ENCODE results near the gene TNFSF11. TPM values are rescaled to one million over a fixed set of nuclear protein-coding genes. Genes with fewer than 3 reads are reported as not detected.
"Not testable (repeated sequence)": the region's sequence is repeated elsewhere in the genome, so short reads cannot be mapped to it uniquely, and the experiment has no call there.

Gene TNFSF11
- total and polyA plus RNA-seq, 4 donors: 0.16 TPM; not detected in 3

GRCh38 chr13:42553098-42554046, 20.6 kb upstream of the TNFSF11 start:
- no peaks in the 10 kb centered on the region for H3K36me3 ChIP-seq (ENCODE audit: control insufficient read depth in 1 of 2, insufficient read depth in 2 of 2, low read length in 1 of 2)
- 36 to 39% methylated on average over 3 of the region's 3 CpGs for WGBS, 2 donors
- no peak for ATAC-seq (ENCODE audit: low FRiP score)
- intact Hi-C loops (cut with DNase I): no loop called here
- H3K4me3 ChIP-seq (ENCODE audit: low read length in 2 of 2): no peak overlapping the region
- no peaks in the 10 kb centered on the region for H3K4me1 ChIP-seq (ENCODE audit: control insufficient read depth in 1 of 2, insufficient read depth in 2 of 2, low read length in 2 of 2)
- H3K9me3 ChIP-seq (ENCODE audit: control insufficient read depth, low read length): no peaks in the 10 kb centered on the region
- no peak overlapping the region for H3K27ac ChIP-seq (ENCODE audit: low read depth in 1 of 2, low read length in 2 of 2)
- no peaks in the 10 kb centered on the region for H3K27me3 ChIP-seq (ENCODE audit: control insufficient read depth in 1 of 2, insufficient read depth in 2 of 2, low read length in 1 of 2)
- no peak for DNase-seq

- H3K4me3 ChIP-seq (ENCODE audit: low read length in 2 of 2): no peak overlapping the region
- DNase-seq (no peak), ATAC-seq (ENCODE audit: low FRiP score) (no peak)
- no peaks in the 10 kb centered on the region for H3K36me3 ChIP-seq (ENCODE audit: control insufficient read depth in 1 of 2, insufficient read depth in 2 of 2, low read length in 1 of 2)
- H3K27me3 ChIP-seq (ENCODE audit: control insufficient read depth in 1 of 2, insufficient read depth in 2 of 2, low read length in 1 of 2): peaks cover 0 to 1% of the 10 kb centered on the region in 2 donors
- H3K9me3 ChIP-seq (ENCODE audit: control insufficient read depth, low read length): peaks cover 2% of the 10 kb centered on the region
- H3K27ac ChIP-seq (ENCODE audit: low read depth in 1 of 2, low read length in 2 of 2): no peak overlapping the region
- intact Hi-C loops (cut with DNase I): no loop called here
- no peaks in the 10 kb centered on the region for H3K4me1 ChIP-seq (ENCODE audit: control insufficient read depth in 1 of 2, insufficient read depth in 2 of 2, low read length in 2 of 2)
Observed at GRCh38 chr13:42559057-42559456, 14.9 kb upstream of the TNFSF11 start.

- intact Hi-C loops (cut with DNase I); H3K27me3 ChIP-seq (ENCODE audit: control insufficient read depth in 1 of 2, insufficient read depth in 2 of 2, low read length in 1 of 2); H3K36me3 ChIP-seq (ENCODE audit: control insufficient read depth in 1 of 2, insufficient read depth in 2 of 2, low read length in 1 of 2); H3K4me1 ChIP-seq (ENCODE audit: control insufficient read depth in 1 of 2, insufficient read depth in 2 of 2, low read length in 2 of 2); H3K9me3 ChIP-seq (ENCODE audit: control insufficient read depth, low read length); DNase-seq; H3K4me3 ChIP-seq (ENCODE audit: low read length in 2 of 2); H3K27ac ChIP-seq (ENCODE audit: low read depth in 1 of 2, low read length in 2 of 2); ATAC-seq (ENCODE audit: low FRiP score): not testable (repeated sequence)
- WGBS, 2 donors: 95 to 99% methylated on average over 27 to 36 of the region's 36 CpGs
Observed at GRCh38 chr13:42559573-42560218, 14.3 kb upstream of the TNFSF11 start.

GRCh38 chr13:42560320-42560719, 13.6 kb upstream of the TNFSF11 start:
- H3K4me3 ChIP-seq (ENCODE audit: low read length in 2 of 2); DNase-seq; H3K9me3 ChIP-seq (ENCODE audit: control insufficient read depth, low read length); ATAC-seq (ENCODE audit: low FRiP score); H3K36me3 ChIP-seq (ENCODE audit: control insufficient read depth in 1 of 2, insufficient read depth in 2 of 2, low read length in 1 of 2); H3K27ac ChIP-seq (ENCODE audit: low read depth in 1 of 2, low read length in 2 of 2); H3K27me3 ChIP-seq (ENCODE audit: control insufficient read depth in 1 of 2, insufficient read depth in 2 of 2, low read length in 1 of 2); intact Hi-C loops (cut with DNase I); H3K4me1 ChIP-seq (ENCODE audit: control insufficient read depth in 1 of 2, insufficient read depth in 2 of 2, low read length in 2 of 2): not testable (repeated sequence)
- WGBS, 2 donors: 76% methylated on average over 6 of the region's 6 CpGs

GRCh38 chr13:42561752-42562467, 12.0 kb upstream of the TNFSF11 start:
- Histone ChIP-seq H3K4me3 (ENCODE audit: low read length in 2 of 2) (no peak overlapping the region), H3K36me3 (ENCODE audit: control insufficient read depth in 1 of 2, insufficient read depth in 2 of 2, low read length in 1 of 2) (no peaks in the 10 kb centered on the region), H3K4me1 (ENCODE audit: control insufficient read depth in 1 of 2, insufficient read depth in 2 of 2, low read length in 2 of 2) (no peaks in the 10 kb centered on the region), H3K27ac (ENCODE audit: low read depth in 1 of 2, low read length in 2 of 2) (no peak overlapping the region), H3K27me3 (ENCODE audit: control insufficient read depth in 1 of 2, insufficient read depth in 2 of 2, low read length in 1 of 2) (peaks cover 0 to 1% of the 10 kb centered on the region in 2 donors), H3K9me3 (ENCODE audit: control insufficient read depth, low read length) (peaks cover 2% of the 10 kb centered on the region)
- no peak for DNase-seq
- intact Hi-C loops (cut with DNase I): no loop called here
- ATAC-seq (ENCODE audit: low FRiP score): no peak
- 57 to 59% methylated on average over 3 of the region's 3 CpGs for WGBS, 2 donors

GRCh38 chr13:42567906-42568305, 6.0 kb upstream of the TNFSF11 start:
- WGBS, 2 donors: 78 to 82% methylated on average over 2 of the region's 2 CpGs
- ATAC-seq (ENCODE audit: low FRiP score) (no peak), DNase-seq (no peak)
- intact Hi-C loops (cut with DNase I): no loop called here
- Histone ChIP-seq H3K4me1 (ENCODE audit: control insufficient read depth in 1 of 2, insufficient read depth in 2 of 2, low read length in 2 of 2) (no peaks in the 10 kb centered on the region), H3K9me3 (ENCODE audit: control insufficient read depth, low read length) (no peaks in the 10 kb centered on the region), H3K27me3 (ENCODE audit: control insufficient read depth in 1 of 2, insufficient read depth in 2 of 2, low read length in 1 of 2) (no peaks in the 10 kb centered on the region), H3K36me3 (ENCODE audit: control insufficient read depth in 1 of 2, insufficient read depth in 2 of 2, low read length in 1 of 2) (no peaks in the 10 kb centered on the region), H3K4me3 (ENCODE audit: low read length in 2 of 2) (no peak overlapping the region), H3K27ac (ENCODE audit: low read depth in 1 of 2, low read length in 2 of 2) (no peak overlapping the region)

- no peaks in the 10 kb centered on the region for H3K4me1 ChIP-seq (ENCODE audit: control insufficient read depth in 1 of 2, insufficient read depth in 2 of 2, low read length in 2 of 2)
- H3K36me3 ChIP-seq (ENCODE audit: control insufficient read depth in 1 of 2, insufficient read depth in 2 of 2, low read length in 1 of 2): no peaks in the 10 kb centered on the region
- 44 to 50% methylated on average over 3 of the region's 3 CpGs for WGBS, 2 donors
- no peak for ATAC-seq (ENCODE audit: low FRiP score)
- intact Hi-C loops (cut with DNase I): no loop called here
- no peaks in the 10 kb centered on the region for H3K9me3 ChIP-seq (ENCODE audit: control insufficient read depth, low read length)
- no peak overlapping the region for H3K4me3 ChIP-seq (ENCODE audit: low read length in 2 of 2)
- DNase-seq: no peak
- H3K27me3 ChIP-seq (ENCODE audit: control insufficient read depth in 1 of 2, insufficient read depth in 2 of 2, low read length in 1 of 2): no peaks in the 10 kb centered on the region
- H3K27ac ChIP-seq (ENCODE audit: low read depth in 1 of 2, low read length in 2 of 2): no peak overlapping the region
Observed at GRCh38 chr13:42569576-42570344, 4.2 kb upstream of the TNFSF11 start.

- no peak overlapping the region for H3K27ac ChIP-seq (ENCODE audit: low read depth in 1 of 2, low read length in 2 of 2)
- DNase-seq (no peak), ATAC-seq (ENCODE audit: low FRiP score) (no peak)
- H3K4me1 ChIP-seq (ENCODE audit: control insufficient read depth in 1 of 2, insufficient read depth in 2 of 2, low read length in 2 of 2): no peaks in the 10 kb centered on the region
- no peaks in the 10 kb centered on the region for H3K27me3 ChIP-seq (ENCODE audit: control insufficient read depth in 1 of 2, insufficient read depth in 2 of 2, low read length in 1 of 2)
- H3K9me3 ChIP-seq (ENCODE audit: control insufficient read depth, low read length): no peaks in the 10 kb centered on the region
- WGBS, 2 donors: 87 to 88% methylated on average over 2 of the region's 2 CpGs
- no peak overlapping the region for H3K4me3 ChIP-seq (ENCODE audit: low read length in 2 of 2)
- no peaks in the 10 kb centered on the region for H3K36me3 ChIP-seq (ENCODE audit: control insufficient read depth in 1 of 2, insufficient read depth in 2 of 2, low read length in 1 of 2)
- intact Hi-C loops (cut with DNase I): no loop called here
Observed at GRCh38 chr13:42571895-42572294, 2.1 kb upstream of the TNFSF11 start.

Data from aorta (tissue), 5 donors.